Activated T-cell treated with anti-CD3 and anti-CD28 coated beads, Interleukin-2, amount 50 U/mL, for 1 hour (primary cell): ENCODE data around the gene OR2T6.
"Not testable (repeated sequence)": the region's sequence is repeated elsewhere in the genome, so short reads cannot be mapped to it uniquely, and the experiment has no call there.

ENCODE experiments used
- DNase-seq: peaks from one replicate; pipeline ENCODE4 v3.0.0-alpha.2; 2020

The OR2T6 gene, protein sequence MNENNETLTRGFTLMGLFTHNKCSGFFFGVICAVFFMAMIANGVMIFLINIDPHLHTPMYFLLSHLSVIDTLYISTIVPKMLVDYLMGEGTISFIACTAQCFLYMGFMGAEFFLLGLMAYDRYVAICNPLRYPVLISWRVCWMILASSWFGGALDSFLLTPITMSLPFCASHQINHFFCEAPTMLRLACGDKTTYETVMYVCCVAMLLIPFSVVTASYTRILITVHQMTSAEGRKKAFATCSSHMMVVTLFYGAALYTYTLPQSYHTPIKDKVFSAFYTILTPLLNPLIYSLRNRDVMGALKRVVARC

DNA sequence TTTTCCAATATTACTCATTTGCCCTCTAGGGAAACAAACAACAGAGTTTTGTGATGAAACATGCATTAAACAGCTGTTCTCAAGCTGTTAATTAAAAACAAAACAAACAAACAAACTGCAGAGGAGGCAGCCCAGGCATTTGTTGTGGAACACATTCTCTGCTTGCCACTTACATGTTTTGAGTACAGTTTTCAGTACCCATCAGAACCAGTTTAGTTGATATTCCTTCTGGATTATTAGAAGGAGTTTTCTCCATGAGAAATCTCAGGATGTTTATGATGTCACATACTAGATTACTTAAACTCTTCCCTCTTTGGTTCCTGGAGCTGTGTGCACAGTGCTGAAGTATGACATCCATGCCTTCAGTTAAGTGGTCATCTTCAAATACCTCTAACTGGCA lies at the start of gene OR2T6:
Gene OR2T6 (plus strand): TSS at position 301 of the 400 bp plus-strand sequence. CDS start 11,863 bp downstream, outside the sequence.
- no peak for DNase-seq

DNA sequence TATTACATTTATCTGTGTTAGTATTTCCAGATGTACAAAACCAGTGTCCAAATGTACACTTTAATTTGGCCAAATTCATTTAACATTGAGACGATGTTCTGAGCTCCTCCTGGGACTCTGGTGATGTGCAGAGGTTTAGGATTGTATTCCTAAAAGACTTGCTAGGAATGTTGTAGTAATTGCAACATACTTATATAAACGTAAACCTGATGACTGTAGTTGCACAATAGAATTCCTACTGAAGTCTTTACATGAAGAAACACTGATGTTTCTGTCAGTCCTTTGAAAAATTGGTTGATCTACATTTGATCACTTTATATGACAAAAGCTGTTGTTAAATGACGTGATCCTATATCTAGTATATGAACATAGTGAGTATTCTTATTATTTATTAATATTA lies 32.1 kb upstream of the OR2T6 start:
- DNase-seq: no peak

DNA sequence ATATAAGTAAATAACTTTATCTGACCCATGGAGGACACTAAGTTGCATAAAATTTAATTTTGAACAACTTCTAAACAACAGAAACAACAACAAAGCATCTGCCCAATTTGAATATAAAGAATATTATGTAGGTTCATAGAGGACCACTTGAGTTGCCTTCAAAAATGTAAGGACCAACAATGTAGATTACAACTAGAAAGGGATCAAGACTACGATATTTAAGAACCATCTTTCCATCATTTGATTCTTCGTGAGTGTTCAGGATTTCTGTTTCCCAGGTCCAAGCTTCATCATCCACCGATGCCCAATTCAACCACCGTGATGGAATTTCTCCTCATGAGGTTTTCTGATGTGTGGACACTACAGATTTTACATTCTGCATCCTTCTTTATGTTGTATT lies 27.1 kb upstream of the OR2T6 start, which contains the start of gene OR14C36:
Gene OR14C36 (plus strand): TSS at position 301 of the 400 bp plus-strand sequence. CDS start 0 bp downstream, at position 301.
- no peak for DNase-seq

DNA sequence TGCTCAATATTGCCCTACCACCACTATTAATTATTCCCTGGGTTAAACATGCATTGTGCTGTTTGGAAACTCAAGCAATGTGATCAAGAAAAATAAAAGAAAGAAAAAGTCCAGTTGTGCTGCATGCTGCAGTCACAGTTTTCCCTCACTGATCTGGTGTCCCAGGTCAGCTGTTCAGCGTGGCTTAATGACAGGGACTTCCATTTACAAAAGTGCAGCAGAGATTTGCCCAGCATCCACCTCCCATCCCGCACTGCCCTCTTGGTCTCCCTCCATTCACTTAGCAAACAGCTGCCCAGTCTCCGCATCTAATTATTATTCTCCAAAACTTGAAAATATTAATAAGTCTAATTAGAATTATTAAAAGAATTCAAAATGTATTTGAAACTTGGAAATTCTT lies 16.1 kb upstream of the OR2T6 start:
- DNase-seq: no peak

DNA sequence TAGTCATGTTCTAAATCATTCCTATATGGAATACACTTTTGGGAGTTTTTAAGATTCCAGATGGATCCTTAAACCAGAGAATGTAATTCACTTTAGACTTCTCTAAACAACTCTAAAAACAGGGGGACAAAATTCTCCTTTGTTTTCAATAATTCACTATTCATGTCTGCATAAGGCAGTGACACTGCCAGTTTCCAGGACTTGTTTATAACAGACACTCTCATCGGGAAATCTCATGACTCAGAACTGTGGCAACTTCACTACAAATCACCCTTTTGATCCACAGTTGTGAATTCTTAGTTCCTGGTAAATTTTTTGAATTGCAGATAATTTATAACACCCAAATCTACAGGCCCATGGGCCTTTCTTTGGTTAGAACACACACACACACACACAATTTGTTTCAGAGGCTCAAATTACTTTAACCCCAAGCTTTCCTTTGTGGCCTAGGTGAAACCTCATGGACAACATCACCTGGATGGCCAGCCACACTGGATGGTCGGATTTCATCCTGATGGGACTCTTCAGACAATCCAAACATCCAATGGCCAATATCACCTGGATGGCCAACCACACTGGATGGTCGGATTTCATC lies 14.3 kb upstream of the OR2T6 start, which contains the start of gene OR2T4:
Gene OR2T4 (plus strand): TSS at position 545 of the 595 bp plus-strand sequence. CDS start 0 bp downstream, at position 545.
- no peak for DNase-seq

DNA sequence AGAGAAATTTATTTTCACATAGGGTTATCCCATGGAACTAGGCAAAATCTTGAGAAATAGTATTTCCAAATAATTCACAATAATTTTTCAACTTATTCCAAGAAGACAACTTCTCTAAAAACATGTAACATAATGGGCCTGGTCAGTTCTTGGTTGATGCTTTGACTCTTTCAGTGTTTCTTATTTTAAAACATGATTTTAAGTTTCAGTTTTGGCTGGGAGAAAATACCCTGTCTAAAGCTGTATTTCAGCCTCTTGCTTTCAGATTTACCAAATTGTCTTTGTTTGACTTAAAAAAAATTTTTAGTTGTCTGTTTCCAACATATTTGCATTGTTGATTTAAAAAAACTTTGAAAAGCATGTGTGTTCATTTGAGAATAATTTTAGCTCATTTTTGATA lies 8.9 kb upstream of the OR2T6 start:
- no peak for DNase-seq

DNA sequence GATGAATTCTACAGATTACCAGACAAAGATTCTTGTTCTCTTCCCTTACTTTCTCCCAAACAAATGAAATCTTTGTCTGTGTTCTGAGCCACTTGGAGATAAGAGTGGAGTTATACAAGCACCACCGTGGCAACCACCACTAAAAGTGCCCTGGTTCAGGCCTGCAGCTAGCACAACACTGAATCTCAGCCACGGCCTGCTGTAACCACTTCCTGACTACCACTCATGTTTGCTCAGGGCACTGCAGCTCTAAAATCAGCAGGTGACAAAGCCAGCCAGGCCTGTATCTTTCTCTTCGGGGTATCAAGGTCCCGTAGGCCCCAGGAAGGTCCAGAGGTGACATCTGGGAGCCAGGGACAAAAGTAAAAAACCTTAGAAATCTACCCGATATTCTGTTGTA lies 3.2 kb upstream of the OR2T6 start:
- DNase-seq: no peak

DNA sequence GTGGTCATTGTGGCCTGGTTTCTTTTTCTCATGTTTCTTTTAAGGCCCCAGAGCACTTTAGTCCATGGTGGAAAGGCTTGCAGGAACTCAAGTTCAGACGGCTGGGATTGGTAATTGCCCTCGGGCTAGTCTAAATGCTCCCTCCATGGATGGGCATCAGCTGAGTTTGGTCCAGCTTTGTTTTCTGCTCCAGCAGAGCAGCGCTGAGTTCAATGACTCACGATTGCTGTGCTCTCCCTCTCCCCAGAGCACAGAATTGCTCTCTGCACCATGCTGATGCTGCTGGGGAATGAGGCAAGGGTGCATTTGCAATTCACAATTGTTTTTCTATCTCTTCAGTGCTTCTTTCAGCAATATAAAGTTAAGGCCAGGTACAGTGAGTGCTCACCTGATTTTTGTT lies 1.8 kb upstream of the OR2T6 start:
- no peak for DNase-seq

DNA sequence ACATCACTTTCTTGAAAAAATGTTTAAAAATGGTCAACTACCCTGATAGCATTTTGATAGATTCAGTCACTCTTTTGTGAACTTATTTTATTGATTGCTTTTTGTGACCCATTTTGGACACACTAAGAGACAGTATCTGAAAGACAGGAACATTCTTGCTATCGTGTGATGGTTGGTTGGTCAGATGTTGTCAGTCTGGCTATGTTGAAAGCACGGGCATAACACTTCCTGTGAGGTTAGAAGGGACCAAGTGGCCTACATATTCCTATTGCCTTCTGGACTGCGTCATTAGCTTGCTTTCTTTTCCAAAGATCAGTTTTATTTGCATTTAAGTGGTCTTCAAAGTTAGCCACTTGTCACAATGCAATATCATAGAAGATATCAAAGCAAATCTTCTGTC lies 1.4 kb downstream of the OR2T6 start:
- no peak for DNase-seq

DNA sequence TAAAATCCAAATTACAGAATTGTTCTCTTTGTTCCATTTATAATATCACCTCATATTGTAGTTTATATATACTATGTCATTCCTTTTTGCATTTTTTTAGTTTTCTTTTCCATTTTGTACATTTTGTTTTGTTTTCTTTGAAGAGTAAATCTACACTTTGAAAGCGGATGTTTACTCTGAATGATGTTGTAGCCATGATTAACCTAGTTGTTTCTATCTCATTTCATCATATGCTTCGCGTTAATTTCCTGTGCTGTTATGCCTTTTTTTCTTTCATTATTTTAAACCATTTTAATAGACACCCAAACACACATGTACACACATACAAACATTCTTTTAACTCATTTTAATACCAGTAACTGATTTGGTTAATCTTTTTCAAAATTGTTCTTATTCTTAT lies 5.3 kb downstream of the OR2T6 start:
- no peak for DNase-seq

DNA sequence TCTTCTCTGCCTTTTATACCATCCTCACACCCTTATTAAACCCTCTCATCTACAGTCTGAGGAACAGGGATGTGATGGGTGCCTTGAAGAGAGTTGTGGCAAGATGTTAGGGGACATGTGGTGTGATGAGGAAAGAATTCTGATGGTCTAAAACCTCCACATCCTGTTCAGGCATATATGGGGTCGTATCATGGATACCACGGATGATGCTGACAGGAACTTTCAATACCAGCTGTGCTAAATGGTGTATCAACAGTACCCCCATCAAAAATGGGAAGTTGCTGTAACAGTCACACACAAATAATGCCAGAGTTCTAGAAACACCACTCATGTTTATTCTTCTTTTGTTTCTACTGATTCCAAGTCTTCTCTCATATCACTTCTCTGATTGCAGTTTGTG lies 12.9 kb downstream of the OR2T6 start:
- DNase-seq: no peak

DNA sequence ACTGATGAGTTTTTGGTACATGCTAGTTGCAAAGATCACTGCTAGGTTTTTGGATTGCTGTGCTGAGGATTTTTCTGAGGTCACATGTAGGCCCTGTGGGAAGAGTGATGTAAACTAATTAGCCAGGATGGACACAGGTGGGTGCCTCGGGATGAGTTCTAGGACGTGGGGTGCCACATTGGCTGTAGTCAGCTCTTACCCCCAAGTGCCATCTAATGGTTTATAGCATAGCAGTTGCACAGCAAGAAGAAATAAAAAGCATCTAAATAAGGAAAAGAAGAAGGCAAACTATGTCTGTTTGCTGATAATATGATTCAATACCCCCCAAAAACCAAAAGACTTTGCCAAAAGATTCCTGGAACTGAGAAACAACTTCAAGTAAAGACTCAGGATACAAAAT lies 17.5 kb downstream of the OR2T6 start:
- DNase-seq: no peak

DNA sequence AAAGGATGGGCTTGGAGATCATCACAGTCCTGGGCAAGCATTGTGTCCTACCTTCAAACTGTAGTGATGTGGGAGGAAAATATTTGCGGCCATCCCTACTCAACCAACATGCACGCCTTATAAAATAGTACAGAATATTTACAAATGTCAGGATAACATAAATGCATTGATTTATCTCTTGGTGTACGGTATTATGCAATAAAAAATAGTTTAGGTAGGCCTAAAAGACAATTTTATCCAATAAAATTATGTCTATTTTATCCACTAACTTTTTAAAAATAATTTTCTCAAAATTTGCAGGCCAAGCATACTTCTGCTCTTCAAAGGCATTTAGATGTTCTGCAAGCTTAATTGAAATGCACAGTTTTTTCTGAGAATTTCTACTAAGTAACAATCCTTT lies 27.2 kb downstream of the OR2T6 start, which contains the start of gene OR2T1:
Gene OR2T1 (plus strand): TSS at position 301 of the 400 bp plus-strand sequence. CDS start 3,100 bp downstream, outside the sequence.
- DNase-seq: no peak

DNA sequence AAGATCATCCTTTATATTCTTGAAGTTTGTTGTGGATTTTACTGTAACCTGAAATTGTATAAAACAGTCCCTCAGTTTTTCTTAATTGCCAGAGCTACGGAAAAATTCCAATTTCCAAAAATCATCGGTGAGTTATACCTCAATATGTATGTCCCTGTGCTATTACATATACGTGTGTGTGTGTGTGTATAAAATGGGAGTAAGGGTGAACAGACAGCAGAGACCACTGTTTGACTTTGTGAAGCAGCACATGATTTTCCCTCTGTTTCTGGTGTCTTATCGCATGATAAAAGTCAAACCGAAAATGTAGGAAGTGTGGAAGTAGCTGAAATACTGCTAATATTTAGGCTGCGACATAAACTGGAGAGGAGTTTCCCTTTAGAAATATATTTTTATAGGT lies 28.5 kb downstream of the OR2T6 start:
- DNase-seq: no peak

DNA sequence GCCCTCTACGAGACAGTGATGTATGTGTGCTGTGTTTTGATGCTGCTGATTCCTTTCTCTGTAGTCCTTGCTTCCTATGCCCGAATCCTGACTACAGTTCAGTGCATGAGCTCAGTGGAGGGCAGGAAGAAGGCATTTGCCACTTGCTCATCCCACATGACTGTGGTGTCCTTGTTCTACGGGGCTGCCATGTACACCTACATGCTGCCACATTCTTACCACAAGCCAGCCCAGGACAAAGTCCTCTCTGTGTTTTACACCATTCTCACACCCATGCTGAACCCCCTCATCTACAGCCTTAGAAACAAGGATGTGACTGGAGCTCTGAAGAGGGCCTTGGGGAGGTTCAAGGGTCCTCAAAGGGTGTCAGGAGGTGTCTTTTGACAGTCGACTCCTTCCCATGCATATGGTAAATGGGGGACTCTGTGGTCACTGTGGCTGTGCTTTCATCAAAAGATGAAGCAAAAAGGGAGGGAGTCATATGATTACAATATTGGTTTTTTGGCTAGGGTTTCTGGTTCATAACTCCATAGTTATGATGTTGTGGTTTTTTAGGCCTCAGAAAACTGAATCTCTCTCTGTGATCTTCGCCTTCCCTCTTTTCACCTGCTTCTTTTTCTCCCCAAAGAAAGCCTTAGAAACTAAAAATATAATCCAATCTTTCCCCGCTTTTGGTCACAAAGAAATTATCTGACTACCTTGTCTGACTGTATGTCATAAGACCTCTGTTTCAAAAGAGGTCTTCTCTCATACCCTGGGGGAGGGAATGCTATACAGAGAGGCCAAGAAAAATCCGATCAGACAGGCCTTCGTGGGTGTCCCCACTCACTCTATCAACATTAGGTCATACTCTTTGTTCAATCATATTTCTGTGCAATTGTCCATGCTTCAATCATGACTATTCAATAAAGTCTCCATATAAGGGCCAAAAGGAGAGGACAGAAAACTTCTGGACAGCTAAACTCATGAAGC lies 31.5 kb downstream of the OR2T6 start:
- no peak for DNase-seq

DNA sequence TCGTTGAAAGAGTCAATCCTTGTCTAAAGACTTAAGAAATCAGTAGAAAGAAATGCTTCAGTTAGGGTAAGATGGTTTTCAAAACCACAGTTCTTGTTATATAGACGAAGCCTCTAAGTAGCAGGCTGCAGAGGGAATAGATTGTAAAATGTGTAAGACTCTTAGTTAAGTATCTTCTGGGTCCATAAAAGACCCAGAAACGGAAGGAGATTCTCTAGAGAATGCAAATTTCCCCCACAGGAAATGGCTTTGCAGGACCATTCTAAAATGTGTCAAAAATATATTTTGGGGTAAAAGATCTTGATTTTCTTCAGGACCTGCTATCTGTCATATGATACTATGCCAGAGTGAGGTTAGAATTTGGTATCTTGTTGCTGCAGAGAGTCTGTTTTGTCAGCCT lies 40.7 kb downstream of the OR2T6 start:
- DNase-seq: no peak

DNA sequence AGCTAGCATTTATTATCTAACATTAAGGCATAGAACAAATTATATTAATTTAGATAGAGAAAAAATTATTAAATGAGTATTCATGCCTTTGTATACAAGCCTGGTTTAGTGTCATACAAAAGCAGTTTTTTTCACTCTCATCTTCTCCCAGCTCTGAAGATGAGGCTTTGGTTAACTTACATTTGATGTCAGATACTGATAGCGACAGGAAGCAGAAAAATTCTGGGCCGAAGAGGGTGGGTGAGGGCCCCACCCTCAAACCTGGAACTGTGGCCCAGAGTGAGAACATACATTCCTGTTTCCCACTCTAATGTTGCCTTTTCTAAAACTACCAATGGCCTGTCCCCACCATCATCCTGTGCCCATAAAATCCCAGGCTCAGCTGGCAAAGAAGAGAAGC lies 42.3 kb downstream of the OR2T6 start:
- DNase-seq: no peak

DNA sequence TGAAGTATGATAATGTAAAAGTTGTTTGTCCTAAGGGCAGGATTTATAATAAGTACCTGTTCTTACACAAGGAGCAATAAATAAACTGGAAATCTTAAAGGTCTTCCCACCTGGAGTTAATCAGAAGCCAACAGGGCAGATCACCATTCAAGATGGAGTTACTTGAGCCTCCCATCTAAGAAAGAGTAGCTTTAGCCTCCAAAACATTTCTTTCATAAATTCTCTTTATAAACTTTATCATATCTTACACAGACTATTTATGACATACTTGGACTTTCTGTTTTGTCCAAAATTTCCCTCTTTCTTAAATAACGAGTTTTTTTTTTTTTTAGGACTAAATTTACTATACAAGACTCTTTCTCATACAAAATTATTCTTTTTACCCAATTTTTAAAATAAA lies 45.8 kb downstream of the OR2T6 start:
- no peak for DNase-seq

DNA sequence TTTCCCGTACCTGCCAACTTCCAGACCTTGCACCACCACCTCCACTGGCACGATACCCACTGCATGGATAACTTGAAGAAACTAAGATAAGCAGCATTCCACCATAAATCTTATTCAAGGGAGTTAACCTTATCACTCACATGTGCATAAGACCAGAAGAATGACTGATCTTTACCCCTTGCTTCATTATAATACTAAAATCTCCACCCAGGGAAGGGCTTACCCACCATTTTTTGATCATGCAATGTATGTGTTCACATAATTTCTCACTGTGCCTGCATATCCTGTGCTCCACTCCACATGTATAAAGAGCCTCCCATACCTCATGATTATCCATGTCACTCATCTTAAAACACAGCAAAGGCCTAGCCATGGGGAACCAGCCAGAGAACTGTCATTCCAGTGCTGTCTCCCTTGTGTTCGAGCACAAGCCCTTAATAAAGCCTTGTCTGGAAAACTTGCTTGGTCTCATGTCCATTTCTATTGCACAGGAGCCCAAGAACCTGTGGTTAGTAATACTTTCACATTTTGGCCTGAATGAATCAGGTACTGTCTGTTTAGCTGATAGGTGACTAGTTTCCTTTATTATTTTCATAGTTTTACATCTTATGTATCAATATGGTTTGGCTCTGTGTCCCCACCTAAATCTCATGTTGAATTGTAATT lies 52.1 kb downstream of the OR2T6 start:
- DNase-seq: not testable (repeated sequence)

DNA sequence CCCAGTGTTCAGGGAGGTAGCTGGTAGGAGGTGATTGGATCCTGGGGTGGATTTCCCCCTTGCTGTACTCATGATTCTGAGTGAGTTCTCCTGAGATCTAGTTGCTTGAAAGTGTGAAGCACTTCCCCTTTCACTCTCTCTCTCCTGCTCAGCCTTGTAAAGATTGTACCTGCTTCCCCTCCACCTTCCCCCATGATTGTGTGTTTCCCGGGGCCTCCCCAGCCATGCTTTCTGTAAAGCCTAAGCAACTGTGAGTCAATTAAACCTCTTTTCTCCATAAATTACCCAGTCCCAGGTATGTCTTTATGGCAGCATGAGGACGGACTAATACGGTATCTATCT lies 52.6 kb downstream of the OR2T6 start:
- DNase-seq: not testable (repeated sequence)

DNA sequence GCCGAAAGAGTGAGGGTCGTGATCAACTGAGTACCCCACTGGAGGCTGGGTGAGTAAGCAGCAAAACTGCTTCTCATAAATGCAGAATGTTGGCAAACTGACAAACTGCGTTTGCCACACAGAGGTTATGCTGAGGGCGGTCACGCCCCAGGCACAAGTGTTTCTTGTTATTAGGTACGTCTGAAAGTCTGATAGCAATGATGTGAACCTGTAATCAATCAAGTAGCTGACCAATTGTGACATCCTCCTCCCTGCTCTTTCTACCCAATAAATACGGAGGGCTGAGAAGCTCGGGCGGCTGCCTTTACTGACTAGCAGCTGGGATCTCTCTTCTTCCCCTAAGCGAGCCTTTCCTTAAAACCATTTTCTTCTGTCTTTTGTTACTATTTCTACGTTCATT lies 56.1 kb downstream of the OR2T6 start:
- DNase-seq: not testable (repeated sequence)

DNA sequence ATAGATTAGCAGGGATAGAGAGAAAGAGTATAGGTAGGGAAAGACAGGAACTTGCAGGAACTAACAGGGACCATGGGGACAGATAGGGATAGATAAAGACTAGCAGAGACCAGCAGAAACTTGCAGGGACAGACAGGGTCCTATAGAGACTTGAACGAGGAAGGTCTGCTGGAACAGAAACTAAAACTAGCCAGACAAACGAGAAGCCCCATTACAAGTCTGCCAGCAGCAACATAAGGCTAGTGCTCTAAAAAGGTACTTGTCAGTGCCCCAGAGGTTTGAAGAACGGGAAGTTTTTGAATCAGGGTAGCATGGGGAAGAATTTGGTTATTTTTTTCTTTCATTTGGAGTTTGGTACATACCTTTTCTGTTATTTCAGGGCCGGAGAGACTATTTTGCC lies 56.7 kb downstream of the OR2T6 start:
- DNase-seq: not testable (repeated sequence)
